ENCODE data around the gene SLC25A51.

The SLC25A51 gene

DNA sequence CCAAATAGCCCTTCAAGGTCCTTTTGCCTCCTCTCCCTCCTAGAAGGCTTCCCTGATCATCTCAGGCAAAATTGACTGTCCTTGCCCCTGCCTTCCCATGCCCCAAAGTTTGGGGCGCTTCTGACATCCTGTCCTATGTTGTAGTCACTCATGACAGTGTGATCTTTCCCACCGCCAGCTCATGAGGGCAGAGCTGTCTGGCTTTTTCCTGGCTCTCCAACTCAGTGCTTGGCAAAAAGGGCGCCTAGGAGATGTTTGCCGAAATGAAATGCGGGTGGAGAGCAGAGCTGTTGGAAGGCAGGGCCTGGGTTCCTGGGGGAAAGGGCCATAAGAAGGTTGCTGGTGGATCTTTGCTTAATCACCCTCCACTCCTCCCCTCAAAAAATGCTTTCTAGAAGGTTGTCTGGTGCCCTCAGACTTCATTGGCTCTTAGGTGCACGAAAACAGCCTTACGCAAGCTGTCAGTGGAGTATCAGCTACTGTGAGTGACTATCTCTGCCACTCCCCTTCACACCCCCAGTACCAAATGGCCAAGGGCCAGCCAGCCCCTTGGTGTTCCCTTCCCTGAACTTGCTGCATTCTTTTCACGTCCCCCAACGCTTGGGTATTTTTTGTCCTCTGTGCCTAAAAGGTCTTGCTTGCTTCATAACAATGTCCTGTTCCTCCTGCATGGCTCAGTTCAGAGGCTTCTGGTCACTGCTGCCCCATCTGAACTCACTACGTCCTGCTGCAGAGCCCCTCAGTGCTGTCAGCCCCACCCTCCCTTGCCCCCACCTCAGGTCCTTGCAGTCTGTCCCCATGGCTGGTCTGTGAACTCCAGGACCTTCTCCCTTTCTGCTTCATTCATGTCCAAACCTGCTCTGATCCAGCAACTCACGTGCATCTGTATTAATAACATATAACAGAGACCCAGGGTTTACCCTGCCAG, 2.6 kb upstream of the SLC25A51 start:
- Histone ChIP-seq H3K79me2 (ENCODE audit: insufficient read depth, low read depth) (peaks cover 18% of the 10 kb centered on the region), H3K36me3 (ENCODE audit: insufficient read depth) (no peaks in the 10 kb centered on the region), H3K27ac (no peak overlapping the region), H4K20me1 (ENCODE audit: insufficient read depth) (no peaks in the 10 kb centered on the region), H3K27me3 (ENCODE audit: insufficient read depth, low read depth) (no peaks in the 10 kb centered on the region), H3K9ac (no peak overlapping the region), H3K4me3 (IDR thresholded peaks at IDR 0.05; ENCODE audit: insufficient read depth, low read depth, low read length) (no peak overlapping the region), H2AFZ (ENCODE audit: low read depth) (no peak overlapping the region), H3K4me1 (ENCODE audit: low read depth, poor library complexity, severe bottlenecking) (peaks cover 10% of the 10 kb centered on the region), H3K4me2 (no peak overlapping the region)
- TF ChIP-seq, protein P1, sequence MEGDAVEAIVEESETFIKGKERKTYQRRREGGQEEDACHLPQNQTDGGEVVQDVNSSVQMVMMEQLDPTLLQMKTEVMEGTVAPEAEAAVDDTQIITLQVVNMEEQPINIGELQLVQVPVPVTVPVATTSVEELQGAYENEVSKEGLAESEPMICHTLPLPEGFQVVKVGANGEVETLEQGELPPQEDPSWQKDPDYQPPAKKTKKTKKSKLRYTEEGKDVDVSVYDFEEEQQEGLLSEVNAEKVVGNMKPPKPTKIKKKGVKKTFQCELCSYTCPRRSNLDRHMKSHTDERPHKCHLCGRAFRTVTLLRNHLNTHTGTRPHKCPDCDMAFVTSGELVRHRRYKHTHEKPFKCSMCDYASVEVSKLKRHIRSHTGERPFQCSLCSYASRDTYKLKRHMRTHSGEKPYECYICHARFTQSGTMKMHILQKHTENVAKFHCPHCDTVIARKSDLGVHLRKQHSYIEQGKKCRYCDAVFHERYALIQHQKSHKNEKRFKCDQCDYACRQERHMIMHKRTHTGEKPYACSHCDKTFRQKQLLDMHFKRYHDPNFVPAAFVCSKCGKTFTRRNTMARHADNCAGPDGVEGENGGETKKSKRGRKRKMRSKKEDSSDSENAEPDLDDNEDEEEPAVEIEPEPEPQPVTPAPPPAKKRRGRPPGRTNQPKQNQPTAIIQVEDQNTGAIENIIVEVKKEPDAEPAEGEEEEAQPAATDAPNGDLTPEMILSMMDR (conservative IDR thresholded peaks at IDR 0.05; ENCODE audit: low read depth, low read length): no peak

DNA sequence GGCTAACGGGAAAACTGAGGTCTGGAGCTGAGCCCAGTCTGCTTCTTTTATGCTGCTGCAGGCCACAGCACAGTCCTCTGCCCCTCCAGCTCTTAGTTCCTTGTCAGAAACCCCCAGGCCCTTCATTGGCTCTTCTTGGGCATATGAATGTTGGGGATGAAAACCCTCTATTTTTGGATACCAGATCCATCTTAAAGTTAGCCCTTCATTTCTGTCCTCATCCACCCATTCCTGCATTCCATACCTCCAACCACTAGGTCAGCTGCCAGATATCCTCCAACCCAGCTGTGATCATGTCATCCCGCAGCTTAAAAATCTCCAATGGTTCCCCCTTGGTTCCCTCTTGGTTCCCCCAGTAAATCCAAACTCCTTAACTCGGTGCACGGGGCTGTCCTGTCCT, 1.8 kb upstream of the SLC25A51 start:
- Histone ChIP-seq H3K27ac (no peak overlapping the region), H3K36me3 (ENCODE audit: insufficient read depth) (no peaks in the 10 kb centered on the region), H3K4me3 (IDR thresholded peaks at IDR 0.05; ENCODE audit: insufficient read depth, low read depth, low read length) (no peak overlapping the region), H3K9ac (no peak overlapping the region), H3K4me2 (no peak overlapping the region), H4K20me1 (ENCODE audit: insufficient read depth) (no peaks in the 10 kb centered on the region), H2AFZ (ENCODE audit: low read depth) (no peak overlapping the region), H3K27me3 (ENCODE audit: insufficient read depth, low read depth) (no peaks in the 10 kb centered on the region), H3K4me1 (ENCODE audit: low read depth, poor library complexity, severe bottlenecking) (peaks cover 14% of the 10 kb centered on the region), H3K79me2 (ENCODE audit: insufficient read depth, low read depth) (peaks cover 26% of the 10 kb centered on the region)
- TF ChIP-seq, protein P1 (conservative IDR thresholded peaks at IDR 0.05; ENCODE audit: low read depth, low read length): no peak

DNA sequence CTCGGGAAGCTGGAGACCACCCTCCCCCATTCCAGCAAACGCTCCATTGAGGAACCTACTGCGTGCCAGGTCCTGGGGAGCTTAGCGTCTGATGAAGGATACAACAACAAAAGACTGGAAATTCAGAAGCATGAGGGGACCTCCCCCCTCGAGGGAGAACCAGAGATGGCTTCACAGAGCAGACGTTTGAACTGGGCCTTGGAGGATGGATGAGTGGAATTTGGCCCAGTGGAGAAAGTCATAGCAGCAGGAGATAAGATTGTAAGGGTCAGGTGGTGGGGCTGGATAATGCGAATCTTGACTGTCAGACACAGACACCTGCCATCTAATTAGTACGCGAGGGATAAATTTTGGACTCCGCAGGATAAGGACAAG, 1.2 kb upstream of the SLC25A51 start:
- Histone ChIP-seq H3K27me3 (ENCODE audit: insufficient read depth, low read depth) (no peaks in the 10 kb centered on the region), H4K20me1 (ENCODE audit: insufficient read depth) (no peaks in the 10 kb centered on the region), H3K9ac (no peak overlapping the region), H3K4me1 (ENCODE audit: low read depth, poor library complexity, severe bottlenecking) (peaks cover 14% of the 10 kb centered on the region), H3K4me2 (peak overlapping the region; percentile 47; the same call in 1 of the 2 replicates), H3K36me3 (ENCODE audit: insufficient read depth) (no peaks in the 10 kb centered on the region), H3K27ac (no peak overlapping the region), H2AFZ (ENCODE audit: low read depth) (peak overlapping the region; percentile 89; the same call in 1 of the 2 replicates), H3K79me2 (ENCODE audit: insufficient read depth, low read depth) (peaks cover 31% of the 10 kb centered on the region), H3K4me3 (IDR thresholded peaks at IDR 0.05; ENCODE audit: insufficient read depth, low read depth, low read length) (no peak overlapping the region)
- TF ChIP-seq, protein P1 (conservative IDR thresholded peaks at IDR 0.05; ENCODE audit: low read depth, low read length): no peak

DNA sequence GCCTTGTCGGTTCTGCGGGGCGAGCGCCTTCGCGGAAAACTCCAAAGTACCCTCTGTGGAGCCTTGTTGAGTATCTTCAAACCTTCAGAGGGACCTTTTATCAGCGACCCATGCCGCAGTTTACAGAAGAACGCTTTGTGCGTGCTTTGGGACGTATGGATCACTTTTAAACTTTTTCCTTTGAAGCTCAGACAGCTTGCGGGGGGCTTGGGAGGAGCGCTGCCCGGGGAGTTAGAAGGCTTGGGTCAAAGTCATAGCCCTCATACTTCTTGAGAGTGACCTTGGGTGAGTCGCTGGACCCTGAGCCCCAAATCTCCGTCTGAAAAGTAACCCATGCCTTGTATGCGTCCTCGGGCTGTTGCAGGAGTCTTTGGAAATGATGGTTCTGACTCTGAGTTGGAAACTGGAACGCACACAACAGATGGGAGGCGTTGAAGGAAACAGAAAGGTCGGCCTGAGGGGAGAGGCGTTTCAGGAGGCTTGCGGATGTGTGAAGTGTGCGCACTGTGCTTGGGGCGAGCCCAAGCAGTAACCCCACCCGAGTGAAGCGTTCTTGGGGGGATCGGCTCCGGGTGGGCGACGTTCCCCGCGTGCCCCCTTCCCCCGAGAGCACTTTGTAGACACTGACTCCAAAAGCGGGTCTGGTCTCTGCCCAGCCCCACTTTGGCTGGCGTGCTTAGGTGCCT, 661 bp upstream of the SLC25A51 start:
- TF ChIP-seq, protein P1 (conservative IDR thresholded peaks at IDR 0.05; ENCODE audit: low read depth, low read length): peak; percentile 1; the same call in 1 of the 2 replicates
- Histone ChIP-seq H4K20me1 (ENCODE audit: insufficient read depth) (no peaks in the 10 kb centered on the region), H3K27me3 (ENCODE audit: insufficient read depth, low read depth) (no peaks in the 10 kb centered on the region), H3K4me3 (IDR thresholded peaks at IDR 0.05; ENCODE audit: insufficient read depth, low read depth, low read length) (no peak overlapping the region), H3K27ac (peak overlapping the region; percentile 66), H3K4me1 (ENCODE audit: low read depth, poor library complexity, severe bottlenecking) (peaks cover 14% of the 10 kb centered on the region), H3K4me2 (peak overlapping the region; percentile 47), H3K79me2 (ENCODE audit: insufficient read depth, low read depth) (peaks cover 31% of the 10 kb centered on the region), H3K36me3 (ENCODE audit: insufficient read depth) (no peaks in the 10 kb centered on the region), H3K9ac (peak overlapping the region; percentile 66), H2AFZ (ENCODE audit: low read depth) (peak overlapping the region; percentile 89)

Measured in KMS-11 (cell line).